ENCODE data around the gene KCMF1.

DNA sequence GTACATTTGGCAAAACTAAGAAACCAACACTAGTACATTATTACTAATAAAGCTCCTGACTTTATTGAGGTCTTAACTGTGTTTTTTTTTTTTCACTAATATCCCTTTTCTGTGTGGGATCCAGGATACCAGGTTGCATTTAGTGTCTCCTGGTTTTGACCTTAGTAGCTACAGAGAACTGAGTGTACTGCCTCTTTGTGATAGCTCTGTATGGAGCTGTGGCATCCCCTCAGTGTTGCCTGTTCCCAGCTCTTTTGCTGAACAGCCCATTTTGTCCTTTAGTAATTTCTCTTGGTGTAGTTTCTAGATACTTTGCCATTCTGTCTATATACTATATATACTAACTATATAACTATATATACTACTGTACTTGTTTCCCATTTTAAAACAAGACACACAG lies 31.6 kb downstream of the KCMF1 start:
- TF ChIP-seq EZH2 (IDR thresholded peaks at IDR 0.05) (no peak), POLR2AphosphoS5 (IDR thresholded peaks at IDR 0.05; ENCODE audit: borderline replicate concordance, low read depth, low read length) (no peak)

All from SK-N-MC (cell line).